ENCODE data around the gene CIPC. TPM values are rescaled to one million over a fixed set of nuclear protein-coding genes. Genes with fewer than 3 reads are reported as not detected.

CIPC gene
- total RNA-seq, 1 experiment from 2014 or later = 20.6 TPM

DNA sequence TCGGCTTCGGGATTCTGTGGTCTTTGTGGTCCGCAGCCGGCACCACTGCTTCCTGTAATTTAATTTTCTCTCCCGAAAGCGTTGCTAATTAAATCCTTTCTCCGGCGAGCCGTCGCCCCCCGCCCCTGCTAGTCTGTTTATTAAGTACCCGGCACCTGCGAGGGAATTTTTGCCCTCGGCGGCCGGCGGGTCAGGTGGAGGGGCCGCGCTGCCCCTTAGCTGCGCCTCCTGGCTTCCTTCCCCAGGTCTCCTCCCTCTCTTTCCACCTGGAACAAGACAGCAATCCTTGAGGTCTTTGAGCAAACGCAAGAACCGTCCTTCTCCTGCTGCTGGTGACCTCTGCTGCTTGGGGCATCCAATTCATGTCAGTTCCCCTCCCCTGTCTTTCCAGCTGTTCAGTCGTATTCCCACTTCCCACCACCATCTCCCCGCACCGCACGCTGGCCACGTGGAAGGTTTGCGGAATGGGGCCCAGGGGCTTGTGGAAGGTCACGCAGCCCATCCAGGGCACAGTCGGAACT is 27.3 kb downstream of the CIPC start (continued):
- TF ChIP-seq, protein P1, sequence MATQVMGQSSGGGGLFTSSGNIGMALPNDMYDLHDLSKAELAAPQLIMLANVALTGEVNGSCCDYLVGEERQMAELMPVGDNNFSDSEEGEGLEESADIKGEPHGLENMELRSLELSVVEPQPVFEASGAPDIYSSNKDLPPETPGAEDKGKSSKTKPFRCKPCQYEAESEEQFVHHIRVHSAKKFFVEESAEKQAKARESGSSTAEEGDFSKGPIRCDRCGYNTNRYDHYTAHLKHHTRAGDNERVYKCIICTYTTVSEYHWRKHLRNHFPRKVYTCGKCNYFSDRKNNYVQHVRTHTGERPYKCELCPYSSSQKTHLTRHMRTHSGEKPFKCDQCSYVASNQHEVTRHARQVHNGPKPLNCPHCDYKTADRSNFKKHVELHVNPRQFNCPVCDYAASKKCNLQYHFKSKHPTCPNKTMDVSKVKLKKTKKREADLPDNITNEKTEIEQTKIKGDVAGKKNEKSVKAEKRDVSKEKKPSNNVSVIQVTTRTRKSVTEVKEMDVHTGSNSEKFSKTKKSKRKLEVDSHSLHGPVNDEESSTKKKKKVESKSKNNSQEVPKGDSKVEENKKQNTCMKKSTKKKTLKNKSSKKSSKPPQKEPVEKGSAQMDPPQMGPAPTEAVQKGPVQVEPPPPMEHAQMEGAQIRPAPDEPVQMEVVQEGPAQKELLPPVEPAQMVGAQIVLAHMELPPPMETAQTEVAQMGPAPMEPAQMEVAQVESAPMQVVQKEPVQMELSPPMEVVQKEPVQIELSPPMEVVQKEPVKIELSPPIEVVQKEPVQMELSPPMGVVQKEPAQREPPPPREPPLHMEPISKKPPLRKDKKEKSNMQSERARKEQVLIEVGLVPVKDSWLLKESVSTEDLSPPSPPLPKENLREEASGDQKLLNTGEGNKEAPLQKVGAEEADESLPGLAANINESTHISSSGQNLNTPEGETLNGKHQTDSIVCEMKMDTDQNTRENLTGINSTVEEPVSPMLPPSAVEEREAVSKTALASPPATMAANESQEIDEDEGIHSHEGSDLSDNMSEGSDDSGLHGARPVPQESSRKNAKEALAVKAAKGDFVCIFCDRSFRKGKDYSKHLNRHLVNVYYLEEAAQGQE (IDR thresholded peaks at IDR 0.05; ENCODE audit: low read depth) = no peak
- TF ChIP-seq CEBPB (IDR thresholded peaks at IDR 0.05; ENCODE audit: low read depth) (no peak), TCF7L2 (IDR thresholded peaks at IDR 0.05; ENCODE audit: borderline replicate concordance, extremely low read depth, insufficient read depth, insufficient read length) (no peak), FOSL1 (IDR thresholded peaks at IDR 0.05; ENCODE audit: low read depth) (no peak)

DNA sequence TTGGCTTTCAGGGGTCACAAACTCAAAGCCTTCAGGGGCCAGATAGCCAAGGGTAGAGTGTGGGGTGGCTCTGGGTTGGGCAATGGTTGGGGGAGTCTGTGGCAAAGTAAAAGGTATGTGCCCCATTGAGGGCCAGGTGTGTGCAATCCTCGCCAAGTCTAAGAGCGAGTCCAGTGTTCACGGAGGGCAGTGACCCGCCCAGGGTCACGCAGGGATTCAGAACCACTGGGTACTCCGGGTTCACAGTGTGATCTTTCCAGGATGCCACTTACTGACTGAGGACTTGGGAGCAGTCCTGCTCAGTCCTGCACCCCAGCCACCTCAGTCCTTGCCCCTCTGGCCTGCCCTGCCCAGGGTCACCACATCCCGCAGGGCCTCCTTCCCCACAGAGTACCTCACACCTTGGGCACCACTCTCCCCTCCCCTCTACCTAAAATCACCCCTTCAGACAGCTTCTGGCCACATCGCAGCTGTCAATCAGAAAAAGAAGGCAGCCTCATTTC is 27.8 kb downstream of the CIPC start:
- no peaks in the 10 kb centered on the region for H3K9me3 ChIP-seq (ENCODE audit: control insufficient read depth in 1 of 2, insufficient read depth in 1 of 2, low read depth in 1 of 2, low read length in 2 of 2)
- intact Hi-C loops (cut with micrococcal nuclease) = no loop called here
- H3K9ac ChIP-seq (ENCODE audit: low read length) = no peak overlapping the region
- no peaks in the 10 kb centered on the region for H3K36me3 ChIP-seq (ENCODE audit: control insufficient read depth in 1 of 2, insufficient read depth in 2 of 2, low read length in 2 of 2)
- ChIA-PET POLR2A (no interaction called here), CTCF (interaction anchor here (1.4 kb wide), 1 partner anchor 27 kb away, joined by 3 read pairs; no protein-coding TSS in a partner anchor), RAD21 (ENCODE audit: low non-redundant PET in 1 of 2, low total read pairs in 2 of 2, uncharacterized antibody in 2 of 2, unreplicated experiment in 2 of 2) (no interaction called here)
- no peaks in the 10 kb centered on the region for H3K79me2 ChIP-seq (ENCODE audit: insufficient read depth, low read length)
- no peak for DNase-seq (ENCODE audit: low read depth, low spot score)
- peaks cover 48 to 86% of the 10 kb centered on the region in 2 experiments for H3K4me1 ChIP-seq (ENCODE audit: control insufficient read depth in 1 of 2, insufficient read depth in 2 of 2, low read length in 2 of 2)
- H3K27ac ChIP-seq (ENCODE audit: low read depth, low read length) = no peak overlapping the region
- H4K20me1 ChIP-seq (ENCODE audit: insufficient read depth) = no peaks in the 10 kb centered on the region
- no peak overlapping the region for H3K4me3 ChIP-seq (replicated peaks in 1 of 2; ENCODE audit: low read depth in 1 of 2, low read length in 2 of 2)
- H2AFZ ChIP-seq (ENCODE audit: low read depth, low read length, poor library complexity, severe bottlenecking) = no peak overlapping the region
- no TSS peak for BruUV-seq (replicated peaks)
- ATAC-seq = no peak
- H3K27me3 ChIP-seq (ENCODE audit: insufficient read depth, low read length) = no peaks in the 10 kb centered on the region
- no peak overlapping the region for H3K4me2 ChIP-seq (ENCODE audit: low read length)
- TF ChIP-seq FOSL1 (IDR thresholded peaks at IDR 0.05; ENCODE audit: low read depth) (no peak), CBX3 (IDR thresholded peaks at IDR 0.05; ENCODE audit: low read depth) (no peak), POLR2A (IDR thresholded peaks at IDR 0.05; ENCODE audit: borderline replicate concordance, extremely low read depth, insufficient read depth, insufficient read length) (no peak), POLR2AphosphoS5 (IDR thresholded peaks at IDR 0.05; ENCODE audit: low read depth, low read length) (no peak), RAD21 (IDR thresholded peaks at IDR 0.05; ENCODE audit: low read depth) (no peak), EZH2 (IDR thresholded peaks at IDR 0.05) (no peak), TCF7L2 (IDR thresholded peaks at IDR 0.05; ENCODE audit: borderline replicate concordance, extremely low read depth, insufficient read depth, insufficient read length) (no peak), CEBPB (IDR thresholded peaks at IDR 0.05; ENCODE audit: low read depth) (no peak), YY1 (IDR thresholded peaks at IDR 0.05; ENCODE audit: extremely low read depth, insufficient replicate concordance, low read depth, low read length) (no peak), SIN3A (IDR thresholded peaks at IDR 0.05; ENCODE audit: low read depth) (no peak), ELF1 (IDR thresholded peaks at IDR 0.05; ENCODE audit: borderline replicate concordance, low read depth) (no peak), SRF (IDR thresholded peaks at IDR 0.05; ENCODE audit: low read depth) (no peak)
- TF ChIP-seq, protein P2, sequence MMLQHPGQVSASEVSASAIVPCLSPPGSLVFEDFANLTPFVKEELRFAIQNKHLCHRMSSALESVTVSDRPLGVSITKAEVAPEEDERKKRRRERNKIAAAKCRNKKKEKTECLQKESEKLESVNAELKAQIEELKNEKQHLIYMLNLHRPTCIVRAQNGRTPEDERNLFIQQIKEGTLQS (IDR thresholded peaks at IDR 0.05) = no peak
- TF ChIP-seq, protein P1 (IDR thresholded peaks at IDR 0.05; ENCODE audit: low read depth) = no peak
- TF ChIP-seq, protein P3, sequence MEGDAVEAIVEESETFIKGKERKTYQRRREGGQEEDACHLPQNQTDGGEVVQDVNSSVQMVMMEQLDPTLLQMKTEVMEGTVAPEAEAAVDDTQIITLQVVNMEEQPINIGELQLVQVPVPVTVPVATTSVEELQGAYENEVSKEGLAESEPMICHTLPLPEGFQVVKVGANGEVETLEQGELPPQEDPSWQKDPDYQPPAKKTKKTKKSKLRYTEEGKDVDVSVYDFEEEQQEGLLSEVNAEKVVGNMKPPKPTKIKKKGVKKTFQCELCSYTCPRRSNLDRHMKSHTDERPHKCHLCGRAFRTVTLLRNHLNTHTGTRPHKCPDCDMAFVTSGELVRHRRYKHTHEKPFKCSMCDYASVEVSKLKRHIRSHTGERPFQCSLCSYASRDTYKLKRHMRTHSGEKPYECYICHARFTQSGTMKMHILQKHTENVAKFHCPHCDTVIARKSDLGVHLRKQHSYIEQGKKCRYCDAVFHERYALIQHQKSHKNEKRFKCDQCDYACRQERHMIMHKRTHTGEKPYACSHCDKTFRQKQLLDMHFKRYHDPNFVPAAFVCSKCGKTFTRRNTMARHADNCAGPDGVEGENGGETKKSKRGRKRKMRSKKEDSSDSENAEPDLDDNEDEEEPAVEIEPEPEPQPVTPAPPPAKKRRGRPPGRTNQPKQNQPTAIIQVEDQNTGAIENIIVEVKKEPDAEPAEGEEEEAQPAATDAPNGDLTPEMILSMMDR (IDR thresholded peaks at IDR 0.05 in 2 of 3, conservative IDR thresholded peaks at IDR 0.05 in 1 of 3; ENCODE audit: borderline replicate concordance in 1 of 3, insufficient read depth in 1 of 3, low read depth in 2 of 3, low read length in 2 of 3) = no peak
- no peaks in the 10 kb centered on the region for H3K9me2 ChIP-seq (ENCODE audit: insufficient read depth)
